Measurements from ENCODE around the gene TAPBP.

The TAPBP gene

DNA sequence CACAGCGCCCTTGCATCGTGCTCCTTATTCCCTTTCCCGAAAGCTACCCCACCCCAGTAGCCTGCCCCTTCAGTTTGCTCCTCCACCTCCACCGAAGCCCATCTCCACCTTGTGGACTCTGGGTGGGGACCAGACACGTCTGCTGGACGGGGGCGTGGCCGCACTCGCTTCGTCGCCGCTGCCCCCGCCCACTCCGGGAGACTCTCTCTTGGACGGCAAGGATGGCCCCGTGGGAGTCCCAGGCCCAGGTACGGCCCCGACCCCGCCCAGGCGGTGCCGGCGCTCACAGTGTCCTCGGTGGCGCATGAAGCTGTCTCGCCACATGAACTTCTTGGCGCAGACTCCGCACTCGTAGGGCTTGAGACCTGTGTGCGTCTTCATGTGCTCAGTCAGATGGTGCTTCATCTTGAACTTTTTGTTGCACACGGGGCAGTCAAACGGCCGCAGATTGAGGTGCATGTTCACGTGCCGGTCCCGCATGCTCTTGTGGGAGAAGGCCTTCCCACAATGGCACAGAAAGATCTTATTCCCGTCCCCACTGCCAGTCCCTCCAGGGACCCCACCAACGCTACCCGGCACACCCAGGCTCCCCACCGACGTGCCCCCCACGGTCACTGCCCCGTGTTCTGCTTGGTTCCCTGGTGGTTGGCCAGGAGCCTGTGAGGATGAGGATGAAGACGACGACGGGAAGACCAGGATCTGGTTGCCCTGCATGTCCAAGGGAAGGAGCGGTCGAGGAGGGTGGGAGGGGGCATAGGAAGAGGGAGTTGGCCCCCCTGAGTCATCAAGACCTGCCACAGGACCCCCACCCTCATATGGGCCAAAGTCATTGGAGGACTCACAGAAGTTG is 1.3 kb upstream of the TAPBP start:
- no peak for TF ChIP-seq CTCF (IDR thresholded peaks at IDR 0.05; ENCODE audit: control insufficient read depth, extremely low read depth, insufficient read depth)
- peak overlapping the region; percentile 76 for H3K4me3 ChIP-seq (ENCODE audit: low read depth, low read length)
- no peak for DNase-seq (ENCODE audit: low read depth)

- no peak for TF ChIP-seq CTCF (IDR thresholded peaks at IDR 0.05; ENCODE audit: control insufficient read depth, extremely low read depth, insufficient read depth)
- peak overlapping the region; percentile 76 for H3K4me3 ChIP-seq (ENCODE audit: low read depth, low read length)
- no peak for DNase-seq (ENCODE audit: low read depth)
These were observed 651 bp upstream of the TAPBP start for GRCh38 chr6:33314515-33314942.

DNA sequence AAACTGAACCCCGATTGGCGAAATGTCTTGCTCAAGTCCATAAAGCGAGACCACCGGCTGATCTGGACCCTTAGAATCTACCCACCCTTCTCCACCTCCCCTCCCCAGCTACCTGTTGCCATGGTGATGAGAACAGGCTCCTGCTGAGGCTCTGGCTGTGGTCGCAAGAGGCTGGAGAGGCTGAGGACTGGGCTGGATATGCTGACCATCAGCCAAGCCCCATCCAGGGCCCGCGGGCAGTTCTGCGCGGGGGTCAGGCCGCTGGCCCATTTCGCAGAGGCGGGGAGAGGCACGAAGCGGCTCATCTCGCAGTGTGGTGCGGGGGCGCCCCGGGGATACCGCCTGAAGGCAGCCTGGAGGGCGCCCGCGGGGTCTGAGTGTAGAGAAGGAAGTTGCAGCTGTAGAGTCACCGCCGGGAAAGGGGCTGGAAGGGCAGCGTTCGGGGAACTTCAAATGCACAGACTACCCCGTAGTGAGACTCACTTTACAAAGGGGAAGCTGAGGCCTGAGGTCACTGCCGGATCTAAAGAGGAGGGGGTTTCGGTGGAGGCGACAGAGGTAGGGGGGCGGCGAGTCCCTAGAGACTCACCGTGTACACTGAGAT is 671 bp downstream of the TAPBP start:
- H3K4me3 ChIP-seq (ENCODE audit: low read depth, low read length): peak overlapping the region; percentile 76
- no peak for TF ChIP-seq CTCF (IDR thresholded peaks at IDR 0.05; ENCODE audit: control insufficient read depth, extremely low read depth, insufficient read depth)
- no peak for DNase-seq (ENCODE audit: low read depth)

DNA sequence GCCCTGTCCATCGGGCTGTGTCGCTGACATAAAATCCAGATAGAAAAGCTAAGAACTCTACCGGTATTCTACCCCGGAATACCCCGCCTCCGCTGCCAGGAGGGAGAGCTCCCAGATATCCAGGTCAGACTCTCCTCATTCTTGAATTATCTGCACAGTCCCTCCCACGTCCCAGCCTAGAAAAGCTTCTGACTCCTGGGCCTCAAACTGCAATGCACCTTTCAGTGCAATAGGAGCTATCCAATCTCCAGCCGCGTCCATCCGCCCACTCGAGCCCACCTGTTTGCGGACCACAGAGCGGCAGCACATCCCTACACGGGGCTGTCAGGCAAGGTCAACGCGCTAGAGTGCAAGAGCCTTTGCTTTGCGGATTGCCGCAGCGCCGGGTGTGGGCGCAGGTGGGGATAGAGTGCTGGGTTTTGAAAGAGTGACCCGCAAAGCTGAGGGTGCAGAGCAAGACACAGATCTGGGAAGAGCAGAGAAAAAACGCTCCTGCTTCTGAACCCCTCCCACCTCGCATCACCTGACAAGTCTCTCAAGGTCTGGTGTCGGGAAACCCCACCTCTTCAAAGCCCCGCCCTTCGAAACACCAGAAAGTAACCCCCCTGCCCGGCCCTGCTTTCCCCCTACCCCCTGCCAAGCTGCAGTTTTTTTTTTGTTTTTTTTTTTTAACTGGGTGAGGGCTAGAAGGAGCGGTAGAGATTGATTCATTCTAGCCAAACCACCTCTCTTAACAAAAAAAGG is 1.3 kb downstream of the TAPBP start:
- peak; percentile 66 for DNase-seq (ENCODE audit: low read depth)
- peak overlapping the region; percentile 76 for H3K4me3 ChIP-seq (ENCODE audit: low read depth, low read length)
- no peak for TF ChIP-seq CTCF (IDR thresholded peaks at IDR 0.05; ENCODE audit: control insufficient read depth, extremely low read depth, insufficient read depth)

DNA sequence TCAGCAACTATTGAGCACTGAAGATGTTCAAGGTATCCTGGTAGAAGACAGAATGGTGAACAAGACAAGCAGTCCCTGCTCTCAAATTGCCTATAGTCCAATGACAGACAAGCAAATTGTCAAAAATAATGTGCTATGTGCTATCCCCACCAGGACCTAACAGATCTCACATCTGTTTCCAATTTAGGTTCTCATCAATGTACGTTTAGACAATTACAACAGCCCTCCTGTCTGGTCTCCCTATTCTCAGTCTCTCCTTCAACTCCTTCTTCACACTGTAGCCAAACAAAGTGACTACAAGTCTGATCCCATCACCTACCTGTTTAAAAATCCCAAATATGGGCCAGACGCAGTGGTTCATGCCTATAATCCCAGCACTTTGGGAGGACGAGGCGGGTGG is 7.5 kb downstream of the TAPBP start:
- DNase-seq (ENCODE audit: low read depth): no peak
- TF ChIP-seq CTCF (IDR thresholded peaks at IDR 0.05; ENCODE audit: control insufficient read depth, extremely low read depth, insufficient read depth): no peak
- no peak overlapping the region for H3K4me3 ChIP-seq (ENCODE audit: low read depth, low read length)

GRCh38 chr6:33305052-33305451 is 8.8 kb downstream of the TAPBP start:
- DNase-seq (ENCODE audit: low read depth): no peak
- no peak for TF ChIP-seq CTCF (IDR thresholded peaks at IDR 0.05; ENCODE audit: control insufficient read depth, extremely low read depth, insufficient read depth)
- H3K4me3 ChIP-seq (ENCODE audit: low read depth, low read length): no peak overlapping the region
